SH-SY5Y (cell line): ENCODE data around the gene ITCH.

Source experiments
- GATA2 ChIP-seq: IDR thresholded peaks from 2 replicates; pipeline ENCODE4 v1.6.1; 2011; ENCODE audit warnings: mild to moderate bottlenecking, low read depth, low read length
- GATA3 ChIP-seq: IDR thresholded peaks from 2 replicates; pipeline ENCODE4 v1.6.1; 2011; ENCODE audit warnings: low read depth, mild to moderate bottlenecking, low read length, moderate library complexity

GRCh38 chr20:34493646-34494045 is 130.6 kb downstream of the ITCH start:
- TF ChIP-seq GATA3 (no peak), GATA2 (no peak)
